ENCODE results near the gene GABRG1.

- TF ChIP-seq, protein P1, sequence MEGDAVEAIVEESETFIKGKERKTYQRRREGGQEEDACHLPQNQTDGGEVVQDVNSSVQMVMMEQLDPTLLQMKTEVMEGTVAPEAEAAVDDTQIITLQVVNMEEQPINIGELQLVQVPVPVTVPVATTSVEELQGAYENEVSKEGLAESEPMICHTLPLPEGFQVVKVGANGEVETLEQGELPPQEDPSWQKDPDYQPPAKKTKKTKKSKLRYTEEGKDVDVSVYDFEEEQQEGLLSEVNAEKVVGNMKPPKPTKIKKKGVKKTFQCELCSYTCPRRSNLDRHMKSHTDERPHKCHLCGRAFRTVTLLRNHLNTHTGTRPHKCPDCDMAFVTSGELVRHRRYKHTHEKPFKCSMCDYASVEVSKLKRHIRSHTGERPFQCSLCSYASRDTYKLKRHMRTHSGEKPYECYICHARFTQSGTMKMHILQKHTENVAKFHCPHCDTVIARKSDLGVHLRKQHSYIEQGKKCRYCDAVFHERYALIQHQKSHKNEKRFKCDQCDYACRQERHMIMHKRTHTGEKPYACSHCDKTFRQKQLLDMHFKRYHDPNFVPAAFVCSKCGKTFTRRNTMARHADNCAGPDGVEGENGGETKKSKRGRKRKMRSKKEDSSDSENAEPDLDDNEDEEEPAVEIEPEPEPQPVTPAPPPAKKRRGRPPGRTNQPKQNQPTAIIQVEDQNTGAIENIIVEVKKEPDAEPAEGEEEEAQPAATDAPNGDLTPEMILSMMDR (IDR thresholded peaks at IDR 0.05): no peak
- no peak for TF ChIP-seq POLR2A (IDR thresholded peaks at IDR 0.05; ENCODE audit: low read length)
- no peak for TF ChIP-seq EP300 (IDR thresholded peaks at IDR 0.05)
- no peak for TF ChIP-seq CEBPB (IDR thresholded peaks at IDR 0.05)
- TF ChIP-seq CBX2 (IDR thresholded peaks at IDR 0.05; ENCODE audit: borderline replicate concordance, low read depth): no peak
- no peak for TF ChIP-seq BHLHE40 (IDR thresholded peaks at IDR 0.05; ENCODE audit: low read depth, low read length)
- no peak for TF ChIP-seq RCOR1 (IDR thresholded peaks at IDR 0.05; ENCODE audit: low read depth, low read length)
- TF ChIP-seq TP53 (CRISPR knock-in tag; IDR thresholded peaks at IDR 0.05): no peak
- TF ChIP-seq, protein P2, sequence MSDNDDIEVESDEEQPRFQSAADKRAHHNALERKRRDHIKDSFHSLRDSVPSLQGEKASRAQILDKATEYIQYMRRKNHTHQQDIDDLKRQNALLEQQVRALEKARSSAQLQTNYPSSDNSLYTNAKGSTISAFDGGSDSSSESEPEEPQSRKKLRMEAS (IDR thresholded peaks at IDR 0.05): no peak
- TF ChIP-seq SMC3 (IDR thresholded peaks at IDR 0.05): no peak
- TF ChIP-seq RNF2 (IDR thresholded peaks at IDR 0.05; ENCODE audit: borderline replicate concordance, low read depth): no peak
- no peak for TF ChIP-seq ZFP36 (IDR thresholded peaks at IDR 0.05; ENCODE audit: borderline replicate concordance, partially characterized antibody)
- TF ChIP-seq ESRRA (IDR thresholded peaks at IDR 0.05; ENCODE audit: borderline replicate concordance, low read length): no peak
Measured at GRCh38 chr4:45992728-45993127, 131.1 kb downstream of the GABRG1 start.

All from A549 (cell line).